ENCODE measurements around the gene ZBED5.

- TF ChIP-seq POLR2A (IDR thresholded peaks at IDR 0.05) (no peak), CTCF (IDR thresholded peaks at IDR 0.05) (no peak), POLR2AphosphoS5 (IDR thresholded peaks at IDR 0.05) (no peak)
These were observed 469 bp downstream of the ZBED5 start for GRCh38 chr11:10857459-10857708.

All from breast epithelium (tissue), 3 donors.